Astrocyte (in vitro differentiated cells and primary cell): ENCODE measurements around the gene GPR42. TPM values are rescaled to one million over a fixed set of nuclear protein-coding genes. Genes with fewer than 3 reads are reported as not detected.

Experiments
- DNase-seq: peaks from one replicate; pipeline ENCODE4 v3.0.0-alpha.2; 2010; ENCODE audit warnings: low read depth
- FAIRE-seq: peaks from 2 replicates; lab custom pipeline; 2011; peaks lifted over from hg19 to GRCh38; lab: Jason Lieb, UNC
- H2AFZ ChIP-seq: 2 replicates; pipeline ENCODE4 v1.6.0; 2012; ENCODE audit warnings: low read depth, low read length, inconsistent platforms
- H3K27ac ChIP-seq: 2 replicates; pipeline ENCODE4 v1.5.1; 2011; ENCODE audit warnings: low read depth, low read length, inconsistent platforms
- H3K27me3 ChIP-seq: 2 replicates; pipeline ENCODE4 v1.6.0; 2011; ENCODE audit warnings: low read length, inconsistent platforms; ENCODE audit not compliant: insufficient read depth
- H3K36me3 ChIP-seq: 2 replicates; pipeline ENCODE4 v1.5.1; 2011; ENCODE audit warnings: low read length, inconsistent platforms; ENCODE audit not compliant: insufficient read depth
- H3K4me1 ChIP-seq: 2 replicates; pipeline ENCODE4 v1.5.1; 2011; ENCODE audit warnings: low read length, inconsistent platforms; ENCODE audit not compliant: insufficient read depth
- H3K4me2 ChIP-seq: 2 replicates; pipeline ENCODE4 v1.6.0; 2012; ENCODE audit warnings: low read length, inconsistent platforms
- H3K4me3 ChIP-seq: 2 replicates; pipeline ENCODE4 v1.5.1; 2011; ENCODE audit warnings: low read depth, mild to moderate bottlenecking, low read length, inconsistent platforms; ENCODE audit not compliant: insufficient read depth
- H3K79me2 ChIP-seq: 2 replicates; pipeline ENCODE4 v1.6.0; 2012; ENCODE audit warnings: mild to moderate bottlenecking, low read length, inconsistent platforms; ENCODE audit not compliant: insufficient read depth
- H3K9ac ChIP-seq: 2 replicates; pipeline ENCODE4 v1.6.0; 2012; ENCODE audit warnings: mild to moderate bottlenecking, low read length, inconsistent platforms
- H3K9me3 ChIP-seq: 2 replicates; pipeline ENCODE4 v1.5.1; 2012; ENCODE audit warnings: low read depth, mild to moderate bottlenecking, low read length, inconsistent platforms; ENCODE audit not compliant: insufficient read depth
- H4K20me1 ChIP-seq: 2 replicates; pipeline ENCODE4 v1.6.0; 2012; ENCODE audit warnings: low read length, inconsistent platforms; ENCODE audit not compliant: insufficient read depth
- H3K27ac Mint-ChIP-seq: one replicate; pipeline ENCODE4 v1.8.0; 2021; ENCODE audit warnings: mild to moderate bottlenecking, mixed read lengths; ENCODE audit not compliant: unreplicated experiment
- H3K27me3 Mint-ChIP-seq: one replicate; pipeline ENCODE4 v1.8.0; 2021; ENCODE audit warnings: low read depth, mixed read lengths; ENCODE audit not compliant: unreplicated experiment
- H3K36me3 Mint-ChIP-seq: one replicate; pipeline ENCODE4 v1.8.0; 2021; ENCODE audit warnings: low read depth, mixed read lengths; ENCODE audit not compliant: unreplicated experiment
- H3K4me1 Mint-ChIP-seq: one replicate; pipeline ENCODE4 v1.8.0; 2021; ENCODE audit warnings: low read depth, mixed read lengths; ENCODE audit not compliant: unreplicated experiment
- H3K4me3 Mint-ChIP-seq: one replicate; pipeline ENCODE4 v1.8.0; 2021; ENCODE audit warnings: mild to moderate bottlenecking, moderate library complexity, mixed read lengths; ENCODE audit not compliant: unreplicated experiment
- H3K9me3 Mint-ChIP-seq: one replicate; pipeline ENCODE4 v1.8.0; 2021; ENCODE audit warnings: mild to moderate bottlenecking, mixed read lengths; ENCODE audit not compliant: unreplicated experiment
- CTCF ChIP-seq: IDR thresholded peaks from 2 replicates; pipeline ENCODE4 v1.5.1; 2011; ENCODE audit warnings: low read depth, mild to moderate bottlenecking, inconsistent platforms, low read length, moderate library complexity; ENCODE audit not compliant: insufficient read depth
- EZH2 ChIP-seq: IDR thresholded peaks from 2 replicates; pipeline ENCODE4 v1.6.1; 2012; ENCODE audit warnings: mild to moderate bottlenecking, low read length, inconsistent platforms; ENCODE audit not compliant: insufficient read depth
- total RNA-seq: library from RNA; stranded (reverse); gene quantifications from 2 replicates; pipeline ENCODE4 v1.2.1, GENCODE V29; 2021

Gene GPR42
- total RNA-seq, 1 donor from 2014 or later, result not detected

GRCh38 chr19:35388277-35389054, 17.6 kb downstream of the GPR42 start:
- Histone ChIP-seq H3K9ac (no peak overlapping the region), H3K27me3 (no peaks in the 10 kb centered on the region), H3K36me3 (no peaks in the 10 kb centered on the region), H3K4me3 (no peak overlapping the region), H4K20me1 (no peaks in the 10 kb centered on the region), H2AFZ (no peak overlapping the region), H3K79me2 (no peaks in the 10 kb centered on the region), H3K4me1 (no peaks in the 10 kb centered on the region), H3K4me2 (no peak overlapping the region), H3K9me3 (peaks cover 5% of the 10 kb centered on the region), H3K27ac (no peak overlapping the region)
- no peak for TF ChIP-seq EZH2
- Mint-ChIP-seq H3K4me3 (no peak overlapping the region), H3K27ac (no peak overlapping the region), H3K27me3 (peaks cover 13% of the 10 kb centered on the region), H3K9me3 (peaks cover 20% of the 10 kb centered on the region), H3K4me1 (no peaks in the 10 kb centered on the region), H3K36me3 (no peaks in the 10 kb centered on the region)
- no peak for FAIRE-seq
- DNase-seq, result no peak

- Histone ChIP-seq H3K9ac (no peak overlapping the region), H3K4me1 (no peaks in the 10 kb centered on the region), H3K4me3 (no peak overlapping the region), H3K79me2 (no peaks in the 10 kb centered on the region), H3K9me3 (peaks cover 5% of the 10 kb centered on the region), H3K4me2 (no peak overlapping the region), H3K36me3 (no peaks in the 10 kb centered on the region), H4K20me1 (no peaks in the 10 kb centered on the region), H3K27ac (no peak overlapping the region), H3K27me3 (no peaks in the 10 kb centered on the region), H2AFZ (no peak overlapping the region)
- no peak for DNase-seq
- no peak overlapping the region for H3K27ac Mint-ChIP-seq
- no peaks in the 10 kb centered on the region for H3K4me1 Mint-ChIP-seq
- no peak overlapping the region for H3K4me3 Mint-ChIP-seq
- H3K9me3 Mint-ChIP-seq, result peaks cover 15% of the 10 kb centered on the region
- no peak for FAIRE-seq
- TF ChIP-seq CTCF (no peak), EZH2 (no peak)
- no peaks in the 10 kb centered on the region for H3K36me3 Mint-ChIP-seq
- H3K27me3 Mint-ChIP-seq, result peaks cover 11% of the 10 kb centered on the region
Observed at GRCh38 chr19:35389192-35389861, 18.5 kb downstream of the GPR42 start.

- Histone ChIP-seq H3K27me3 (no peaks in the 10 kb centered on the region), H4K20me1 (no peaks in the 10 kb centered on the region), H3K36me3 (no peaks in the 10 kb centered on the region), H3K9ac (no peak overlapping the region), H3K27ac (no peak overlapping the region), H3K4me1 (no peaks in the 10 kb centered on the region), H3K9me3 (no peaks in the 10 kb centered on the region), H2AFZ (no peak overlapping the region), H3K4me2 (no peak overlapping the region), H3K4me3 (no peak overlapping the region), H3K79me2 (no peaks in the 10 kb centered on the region)
- H3K27ac Mint-ChIP-seq, result no peak overlapping the region
- no peak for DNase-seq
- H3K36me3 Mint-ChIP-seq, result no peaks in the 10 kb centered on the region
- no peaks in the 10 kb centered on the region for H3K4me1 Mint-ChIP-seq
- no peak for FAIRE-seq
- peaks cover 5% of the 10 kb centered on the region for H3K9me3 Mint-ChIP-seq
- no peak for TF ChIP-seq CTCF
- TF ChIP-seq EZH2, result no peak
- no peak overlapping the region for H3K4me3 Mint-ChIP-seq
- H3K27me3 Mint-ChIP-seq, result peaks cover 13% of the 10 kb centered on the region
Observed at GRCh38 chr19:35392742-35393715, 22.2 kb downstream of the GPR42 start.
